GM03348 (cell line): Measurements from ENCODE around the gene C1orf141.
A peak's percentile ranks its signal among the peaks of the same experiment; 100 is the strongest.
"Not testable (repeated sequence)": the region's sequence is repeated elsewhere in the genome, so short reads cannot be mapped to it uniquely, and the experiment has no call there.

Experiments
- DNase-seq: peaks from one replicate; pipeline ENCODE4 v3.0.0; 2012; ENCODE audit warnings: low spot score

The C1orf141 gene

DNA sequence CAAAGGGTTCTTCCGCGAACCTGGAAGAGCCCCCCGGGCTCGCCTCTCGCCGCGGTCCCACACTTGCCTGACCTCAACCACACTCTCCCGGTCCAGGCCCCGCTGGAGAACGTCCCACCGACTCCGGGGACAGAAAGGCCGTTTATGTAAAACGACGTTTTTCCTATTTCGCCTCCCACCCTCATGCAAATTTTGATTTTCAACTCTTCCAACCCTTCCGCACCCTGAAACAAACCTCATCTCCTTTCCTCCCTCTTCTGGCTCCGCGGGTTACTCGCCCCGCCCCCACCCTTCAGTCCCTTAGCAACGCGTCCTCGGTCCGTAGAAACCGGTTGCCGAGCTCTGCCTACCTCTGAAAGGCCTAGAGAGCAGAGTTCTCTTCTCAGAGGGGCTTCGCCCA is at the start of gene C1orf141:
C1orf141 (minus strand) TSS at position 276 of the 400 bp plus-strand sequence. CDS start 7,730 bp downstream, outside the sequence.
- peak; percentile 14 for DNase-seq

DNA sequence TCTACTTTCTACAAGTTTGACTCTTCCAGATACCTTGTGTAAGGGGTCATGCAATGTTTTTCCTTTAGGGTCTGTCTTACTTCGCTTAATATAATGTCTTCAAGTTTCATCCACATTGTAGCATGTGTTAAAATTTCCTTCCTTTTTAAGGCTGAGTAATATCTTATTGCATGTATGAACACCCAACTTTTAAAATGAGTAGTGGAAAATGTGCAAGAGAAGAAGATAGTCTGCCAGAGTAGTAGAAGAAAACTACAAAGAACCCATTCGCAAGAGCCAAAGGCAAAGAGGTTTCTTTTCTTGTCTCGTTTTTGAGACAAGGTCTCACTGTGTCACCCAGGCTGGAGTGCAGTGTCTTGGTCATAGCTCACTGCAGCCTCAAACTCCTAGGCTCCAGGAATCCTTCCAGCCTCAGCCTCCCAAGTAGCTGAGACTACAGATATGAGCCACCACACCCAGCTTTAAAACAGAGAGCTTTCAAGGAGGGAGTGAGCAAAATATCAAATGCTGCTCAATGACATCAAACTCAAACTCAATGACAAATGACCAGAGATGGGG is 40.8 kb upstream of the C1orf141 start:
- DNase-seq = no peak

DNA sequence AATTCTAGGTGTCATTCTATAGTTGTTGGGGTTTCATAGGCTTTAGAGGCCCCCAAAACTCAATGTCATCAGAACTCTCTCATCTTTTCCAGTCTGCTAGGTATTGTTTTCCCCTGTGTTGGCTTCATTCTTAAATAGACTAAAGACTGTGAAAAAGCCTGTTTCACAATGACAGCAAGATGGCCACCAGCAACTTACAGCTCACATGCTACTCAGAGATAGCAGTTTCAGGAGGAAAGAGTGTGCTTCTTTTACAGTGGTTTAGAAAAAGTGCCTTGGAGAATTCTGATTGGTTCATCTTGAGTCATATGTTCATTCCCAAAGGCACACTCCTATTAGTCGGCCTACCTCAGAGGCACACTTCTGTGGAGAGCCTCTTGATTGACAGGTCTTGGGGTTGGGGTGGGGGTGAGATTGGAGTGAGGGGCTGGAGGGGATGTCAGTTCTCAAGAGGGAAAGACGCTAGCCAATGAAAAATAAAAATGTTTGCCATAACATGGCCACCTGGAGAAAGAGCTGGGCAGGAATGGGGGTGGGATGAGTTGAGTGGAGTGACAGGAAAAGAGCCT is 40.0 kb upstream of the C1orf141 start:
- no peak for DNase-seq

DNA sequence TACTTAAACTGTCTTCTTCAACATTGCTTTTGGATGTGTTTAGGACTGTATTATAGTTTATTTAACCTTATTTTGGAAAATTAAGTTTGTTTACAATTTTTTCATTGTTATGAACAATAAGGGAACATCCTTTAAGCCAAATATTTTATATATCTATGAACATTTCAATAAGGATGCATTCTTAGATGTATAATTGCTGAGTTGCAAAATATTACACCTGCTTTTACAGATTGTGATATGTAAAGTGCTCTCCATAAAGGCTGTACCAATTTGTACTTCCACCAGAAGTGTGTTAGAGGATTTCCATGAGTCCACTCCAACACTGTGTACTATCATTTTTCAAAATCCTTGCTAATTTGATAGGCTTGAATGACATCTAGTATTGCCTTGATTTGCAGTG is 39.2 kb upstream of the C1orf141 start:
- no peak for DNase-seq

DNA sequence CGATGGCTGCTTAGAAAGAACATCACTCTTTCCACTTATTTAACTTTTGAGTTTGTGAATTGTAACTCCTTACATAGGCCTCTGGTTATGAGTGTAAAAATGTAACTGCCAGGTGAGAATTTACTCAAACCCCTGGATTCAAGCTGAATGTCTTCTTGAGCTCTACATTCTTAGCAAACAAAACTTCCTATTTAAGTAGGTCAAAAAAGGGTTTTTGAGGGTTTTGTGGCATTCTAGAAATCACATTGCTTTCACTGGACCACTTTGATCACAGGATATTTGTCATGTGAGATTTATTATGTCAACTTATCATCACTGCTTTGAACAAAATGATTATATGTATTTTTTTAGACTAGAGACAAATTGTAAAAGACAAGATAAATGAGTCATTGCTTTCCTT is 37.2 kb upstream of the C1orf141 start:
- no peak for DNase-seq

DNA sequence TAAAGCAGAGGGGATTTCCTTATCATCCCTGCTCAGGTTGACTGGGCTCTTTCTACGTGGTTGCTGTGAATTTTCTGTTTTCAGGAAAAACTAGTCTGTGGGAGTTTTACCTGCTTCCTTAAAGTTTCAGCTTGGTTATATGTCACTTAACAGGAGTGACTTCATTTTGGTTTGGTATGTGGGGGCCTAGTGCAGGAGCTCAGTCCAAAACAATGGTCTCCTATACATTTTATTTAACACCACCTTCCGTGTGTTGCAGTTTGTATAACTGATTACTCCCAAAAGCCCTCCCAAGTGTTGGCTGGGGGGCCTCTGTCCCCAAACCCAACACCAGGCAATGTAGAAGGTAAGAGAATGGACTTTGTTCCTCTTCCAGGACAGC is 36.8 kb upstream of the C1orf141 start:
- DNase-seq = no peak

DNA sequence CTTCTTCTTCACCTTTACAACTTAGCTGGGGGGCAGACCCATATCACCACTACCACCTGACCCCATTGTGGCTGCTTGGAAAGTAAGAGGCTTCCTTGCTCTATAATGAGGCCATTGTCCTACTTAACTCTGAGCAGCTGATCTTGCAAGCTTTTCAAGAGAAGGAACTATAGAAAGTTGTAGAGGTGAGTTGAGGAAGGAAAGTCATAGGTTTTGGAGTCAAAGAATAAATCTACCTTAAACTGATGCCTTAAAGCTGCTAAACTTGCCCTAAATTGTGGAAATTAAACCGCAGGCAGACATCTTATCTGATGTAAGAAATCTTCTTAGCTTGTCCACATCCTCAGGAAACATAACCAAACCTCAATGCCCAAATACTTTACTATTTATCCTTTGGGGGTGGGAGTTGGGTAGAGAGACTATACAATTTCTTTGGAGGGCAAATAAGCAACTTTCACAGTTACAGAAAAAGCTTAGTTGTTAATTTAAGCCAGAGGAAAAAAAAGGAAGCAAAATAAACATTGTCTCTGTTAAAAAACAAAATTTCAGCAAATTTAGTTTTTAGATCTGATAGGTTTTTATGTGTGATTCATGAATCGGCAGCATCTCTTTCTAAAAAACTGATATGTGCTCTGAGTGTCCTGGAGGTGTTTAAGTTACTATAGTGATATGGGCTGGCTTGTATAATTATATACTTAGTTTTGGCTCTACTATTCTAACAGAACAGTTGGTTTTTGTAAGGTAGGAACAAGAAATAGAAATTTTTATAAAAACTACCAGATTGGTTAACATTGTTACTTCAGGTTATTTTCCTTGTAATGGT is 36.2 kb upstream of the C1orf141 start:
- no peak for DNase-seq

DNA sequence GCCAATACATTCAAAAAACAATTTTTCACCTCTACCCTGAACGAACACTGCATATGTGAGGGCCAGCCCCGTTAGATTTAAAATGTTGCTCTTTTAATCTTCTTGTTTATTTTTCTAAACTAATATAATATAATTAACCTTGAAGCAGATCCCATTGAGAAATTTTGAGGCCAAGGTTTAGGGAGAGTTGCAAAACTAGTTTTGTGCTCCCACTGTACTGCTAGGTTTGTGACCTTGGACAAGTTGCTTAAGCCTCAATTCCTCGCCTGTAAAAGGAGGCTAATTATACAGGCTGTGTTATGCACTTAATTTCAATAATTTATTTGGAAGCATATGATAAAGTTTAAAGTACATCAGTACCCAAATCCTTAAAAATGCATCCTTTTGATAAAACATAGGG is 35.2 kb upstream of the C1orf141 start:
- no peak for DNase-seq

DNA sequence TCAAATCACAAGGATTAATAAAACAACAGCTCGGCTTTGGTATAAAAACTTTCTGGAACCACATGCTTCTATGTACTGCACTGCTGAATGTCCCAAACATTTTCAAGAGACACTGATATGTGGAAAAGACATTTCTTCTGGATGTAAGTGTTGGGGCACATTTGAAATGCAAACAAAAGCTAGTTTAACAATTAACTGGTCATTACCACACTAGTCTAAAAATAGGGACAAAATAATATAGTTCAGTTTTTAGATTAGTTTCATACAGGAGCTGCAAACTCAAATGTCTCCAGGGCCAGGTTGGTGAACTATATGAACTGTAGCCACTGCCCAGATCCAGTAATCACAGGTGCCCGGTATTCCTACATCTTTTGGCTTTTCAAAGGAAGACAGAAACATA is 34.7 kb upstream of the C1orf141 start:
- no peak for DNase-seq

DNA sequence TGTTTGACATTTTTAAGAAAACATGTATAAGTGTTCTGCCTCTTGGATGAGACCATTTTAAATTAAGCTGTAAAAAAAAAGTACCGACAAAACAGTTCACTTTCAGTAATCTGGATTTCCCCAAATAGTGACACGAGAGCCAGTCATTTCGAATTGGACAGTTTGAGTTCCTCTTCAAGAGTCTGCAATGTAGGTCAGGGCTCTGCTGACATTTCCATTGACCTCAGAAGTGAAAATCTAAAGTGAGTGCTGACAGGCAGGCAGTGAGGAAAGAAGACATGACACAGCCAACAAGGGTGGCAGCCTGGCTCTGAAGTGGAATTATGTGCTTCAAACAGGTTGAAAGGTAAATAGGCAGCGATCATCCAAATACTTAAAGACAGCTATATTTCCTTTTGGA is 31.4 kb upstream of the C1orf141 start, which contains the start of gene IL23R:
IL23R (plus strand) TSS at position 259 of the 400 bp plus-strand sequence. CDS start 1,667 bp downstream, outside the sequence.
- no peak for DNase-seq

DNA sequence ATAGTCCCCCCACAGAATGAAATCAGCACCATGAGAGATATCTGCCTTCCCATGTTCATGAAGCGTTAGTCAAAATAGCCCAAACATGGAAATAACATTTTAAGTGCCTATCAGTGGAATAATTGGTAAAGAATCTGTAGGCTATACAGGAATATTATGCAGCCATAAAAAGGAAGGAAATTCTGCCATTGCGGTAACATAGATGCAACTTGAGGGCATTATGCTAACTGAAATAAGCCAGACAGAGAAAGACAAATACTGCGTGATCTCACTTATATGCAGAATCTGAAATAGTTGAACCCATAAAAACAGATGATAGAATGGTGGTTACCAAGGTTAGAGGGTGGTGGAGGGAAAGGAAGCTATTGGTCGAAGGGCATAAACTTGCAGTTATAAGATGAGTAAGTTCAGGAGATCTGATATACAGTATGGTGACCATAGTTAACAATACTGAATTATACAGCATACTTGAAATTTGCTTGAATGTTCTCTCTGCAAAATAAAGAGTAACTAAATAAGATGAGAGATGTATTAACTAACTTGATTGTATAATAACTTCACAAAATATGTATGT is 30.8 kb upstream of the C1orf141 start:
- DNase-seq = no peak

DNA sequence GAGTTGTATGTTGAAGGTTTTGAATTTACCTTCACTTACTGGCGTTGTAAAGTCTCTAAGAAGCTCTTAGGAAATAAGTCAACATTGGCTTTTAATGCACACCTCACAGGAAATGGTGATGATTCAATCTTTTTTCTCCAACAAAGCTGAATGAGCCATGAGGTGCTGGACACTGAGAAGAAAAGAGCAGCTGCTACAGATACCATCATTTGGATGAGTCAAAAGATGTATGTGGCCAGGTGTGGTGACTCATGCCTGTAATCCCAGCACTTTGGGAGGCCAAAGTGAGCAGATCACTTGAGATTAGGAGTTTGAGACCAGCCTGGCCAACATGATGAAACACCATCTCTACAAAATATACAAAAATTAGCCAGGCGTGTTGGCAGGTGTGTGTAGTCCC is 28.2 kb upstream of the C1orf141 start:
- no peak for DNase-seq

DNA sequence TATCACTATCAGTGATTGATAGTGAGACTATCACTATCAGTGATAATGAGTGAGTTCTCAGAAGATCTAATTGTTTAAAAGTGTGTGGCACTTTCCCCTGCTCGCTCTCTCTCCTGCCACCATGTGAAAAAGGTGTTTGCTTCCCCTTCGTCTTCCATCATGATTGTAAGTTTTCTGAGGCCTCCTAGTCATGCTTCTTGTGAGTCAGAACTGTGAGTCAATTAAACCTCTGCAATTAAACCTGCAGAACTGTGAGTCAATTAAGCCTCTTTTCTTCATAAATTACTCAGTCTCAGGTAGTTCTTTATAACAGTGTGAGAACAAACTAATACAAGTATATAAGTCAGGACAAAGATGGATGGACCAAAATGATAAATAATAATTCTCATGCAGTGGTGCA is 24.5 kb upstream of the C1orf141 start:
- no peak for DNase-seq

DNA sequence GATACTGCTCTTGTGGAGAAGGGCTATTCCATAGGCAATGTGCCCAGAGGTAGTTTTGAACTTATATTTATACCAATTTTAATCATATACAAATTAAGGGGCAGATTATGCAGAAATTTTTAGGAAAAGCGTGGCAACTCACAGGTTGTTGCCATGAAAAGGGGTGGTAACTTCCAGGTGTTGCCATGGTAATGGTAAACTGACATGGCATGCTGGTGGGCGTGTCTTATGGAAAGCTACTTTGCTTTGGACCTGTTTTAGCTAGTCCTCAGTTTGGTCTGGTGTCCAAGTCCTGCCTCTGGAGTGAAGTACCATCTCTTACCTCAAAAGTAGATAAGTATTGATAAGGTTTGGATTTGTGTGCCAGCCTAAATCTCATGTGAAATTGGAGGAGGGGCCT is 23.6 kb upstream of the C1orf141 start:
- DNase-seq = no peak

DNA sequence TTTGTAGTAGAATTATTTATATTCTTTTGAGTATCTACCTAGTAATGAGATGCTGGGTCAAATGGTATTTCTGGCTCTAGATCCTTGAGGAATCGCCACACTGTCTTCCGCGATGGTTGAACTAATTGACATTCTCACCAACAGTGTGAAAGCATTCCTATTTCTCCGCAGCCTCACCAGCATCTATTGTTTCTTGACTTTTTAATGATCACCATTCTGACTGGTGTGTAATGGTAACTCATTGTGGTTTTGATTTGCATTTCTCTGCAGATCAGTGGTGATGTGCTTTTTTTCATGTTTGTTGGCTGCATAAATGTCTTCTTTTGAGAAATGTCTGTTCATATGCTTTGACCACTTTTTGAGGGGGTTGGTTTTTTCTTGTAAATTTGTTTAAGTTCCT is 16.2 kb upstream of the C1orf141 start:
- no peak for DNase-seq

DNA sequence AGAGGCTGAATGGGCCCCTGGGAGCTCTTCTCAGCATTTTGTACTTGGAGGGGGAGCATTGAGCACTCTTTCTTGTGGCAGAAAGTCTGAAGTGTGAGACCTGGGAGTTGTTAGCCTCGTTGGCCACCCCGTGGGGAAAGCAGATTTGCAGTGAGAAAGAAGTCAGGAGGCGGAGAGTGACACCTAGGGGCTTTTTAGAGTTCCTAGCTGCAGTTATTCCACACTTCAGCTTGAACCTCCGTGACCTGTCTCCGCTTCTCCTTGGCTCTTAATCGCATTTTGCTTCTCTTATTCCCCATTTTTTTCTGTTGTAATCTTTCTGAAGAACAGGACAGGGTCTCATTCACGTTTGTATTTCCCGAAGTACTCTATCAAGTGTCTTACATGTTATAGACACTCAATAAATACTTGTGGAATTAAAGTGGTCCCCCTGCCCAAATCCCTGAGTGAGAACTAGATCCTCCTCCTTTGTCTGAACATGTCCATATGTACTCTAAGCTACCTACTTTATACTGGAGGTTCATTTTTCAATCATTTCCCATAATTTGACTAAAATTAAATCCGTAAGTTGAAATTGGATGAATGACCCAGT is 14.5 kb upstream of the C1orf141 start:
- peak; percentile 85 for DNase-seq

DNA sequence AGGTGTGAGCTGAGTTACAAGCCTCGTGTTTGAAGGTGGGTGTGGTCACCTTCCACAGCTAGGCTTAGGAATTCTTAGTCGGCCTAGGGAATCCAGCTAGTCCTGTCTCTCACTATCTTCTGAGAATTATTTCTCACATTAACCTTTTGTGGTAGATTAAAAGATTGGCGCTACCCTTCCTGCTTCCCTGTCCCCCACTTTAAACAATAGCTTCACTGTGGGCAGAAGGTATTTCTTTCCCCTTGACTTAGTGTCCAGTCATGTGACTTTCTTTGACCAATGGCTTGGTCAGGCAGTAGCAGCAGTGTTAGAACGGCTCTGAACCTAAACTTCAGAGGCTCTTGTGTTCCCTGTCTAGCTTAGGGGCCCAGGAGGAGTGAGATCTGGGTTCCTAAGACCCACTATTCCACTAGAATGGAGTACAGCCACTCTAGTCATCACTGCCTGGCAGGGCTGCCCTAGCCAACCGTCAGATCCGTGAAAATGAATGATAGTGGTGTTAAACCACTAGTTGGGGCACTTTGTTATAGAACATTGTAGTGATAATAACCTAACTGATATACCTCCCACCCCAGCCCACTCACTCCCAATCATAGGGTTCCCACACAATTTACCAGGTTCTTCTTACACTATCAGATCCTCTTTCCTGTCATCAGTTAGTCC is 13.9 kb upstream of the C1orf141 start:
- peak; percentile 22 for DNase-seq

DNA sequence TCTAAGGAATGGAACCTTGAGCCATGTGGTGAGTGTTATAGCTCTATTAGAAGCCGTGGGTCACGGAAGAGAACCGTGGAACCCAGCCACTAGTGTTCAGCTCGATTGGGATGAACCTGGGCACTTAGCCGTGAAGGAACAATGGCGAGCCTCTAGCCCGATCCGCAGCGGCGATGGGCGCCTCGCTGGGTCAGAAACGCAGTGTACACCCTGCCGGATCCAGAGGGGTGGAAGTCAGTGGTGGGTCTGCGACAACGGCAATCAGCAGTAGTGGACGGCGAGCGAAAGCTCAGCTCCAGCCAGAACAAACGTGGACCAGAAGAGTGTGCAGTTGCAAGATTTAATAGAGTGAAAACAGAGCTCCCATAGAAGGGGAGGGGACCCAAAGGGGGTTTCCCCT is 13.2 kb upstream of the C1orf141 start:
- DNase-seq = not testable (repeated sequence)

DNA sequence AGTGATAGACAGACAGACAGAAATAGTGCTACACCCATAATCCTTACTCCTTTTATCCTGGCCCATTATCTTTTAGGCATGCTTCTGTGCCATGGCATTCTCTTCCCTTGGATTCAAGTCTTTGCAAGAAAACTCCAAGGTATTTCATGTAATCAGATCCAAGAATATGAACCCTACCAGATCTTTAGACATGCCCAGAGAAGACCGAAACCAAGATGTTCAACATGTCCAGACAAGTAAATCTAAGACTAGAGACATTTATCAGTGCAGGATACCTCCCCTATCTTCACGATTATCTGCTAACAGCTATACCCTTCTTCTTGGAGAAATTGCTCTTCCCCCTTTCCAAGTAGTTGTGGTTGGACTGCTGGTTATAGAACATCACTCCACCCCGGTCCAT is 11.8 kb upstream of the C1orf141 start:
- no peak for DNase-seq

DNA sequence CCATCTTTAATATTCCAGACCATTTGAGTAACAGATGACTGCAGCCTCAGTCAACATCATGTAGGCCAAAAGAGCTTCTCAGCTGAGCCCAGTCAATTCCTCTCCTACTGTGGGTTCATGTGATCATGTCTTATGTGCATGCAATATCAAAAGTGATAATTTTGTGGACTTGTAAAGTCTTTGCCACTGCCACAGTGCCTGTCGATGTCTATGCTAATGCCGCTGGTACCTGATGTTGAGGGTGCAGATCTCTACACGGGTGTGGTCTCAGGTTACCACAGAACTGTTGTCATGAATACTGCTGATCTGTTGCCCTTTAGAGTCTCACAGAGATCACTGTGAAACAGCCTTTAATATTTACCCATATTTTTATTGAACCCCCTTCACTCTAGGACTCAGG is 11.3 kb upstream of the C1orf141 start:
- no peak for DNase-seq

DNA sequence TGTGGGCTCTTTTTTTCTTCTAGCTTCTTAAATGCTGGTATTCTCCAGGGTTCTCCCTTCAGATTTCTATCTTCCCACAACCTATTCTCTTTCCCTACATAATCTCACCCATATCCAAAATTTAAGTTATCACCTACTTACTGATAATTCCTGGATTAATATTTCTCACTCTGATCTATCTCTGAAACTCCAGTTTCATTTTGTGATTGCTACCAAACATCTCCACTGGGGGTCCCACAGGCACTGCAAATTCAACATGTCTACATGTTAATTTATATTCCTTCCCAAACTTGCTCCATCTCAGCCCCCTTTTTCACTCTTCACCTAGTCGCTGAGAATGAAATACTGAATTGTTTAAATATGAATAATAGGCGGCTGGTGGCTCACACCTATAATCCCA is 9.9 kb upstream of the C1orf141 start:
- peak; percentile 14 for DNase-seq

DNA sequence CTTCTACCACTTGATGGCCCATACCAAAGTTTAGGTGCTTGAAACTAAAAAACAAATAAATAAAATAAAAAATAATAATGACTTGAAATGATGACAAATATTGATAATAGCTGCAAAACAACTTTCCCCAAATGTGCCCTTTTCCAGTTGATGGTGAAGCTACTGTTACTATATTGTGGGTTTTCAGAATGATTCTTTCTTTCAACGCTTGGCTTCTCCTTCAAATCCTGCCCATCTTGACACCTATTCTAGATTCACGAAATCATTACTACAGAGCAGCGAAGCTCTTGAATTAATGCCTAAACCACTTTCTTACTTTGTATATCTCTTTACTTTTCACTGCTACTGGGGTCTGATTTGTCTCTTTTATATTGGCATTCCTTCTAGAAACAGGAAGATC is 9.2 kb upstream of the C1orf141 start:
- DNase-seq = no peak
